Stimulated activated CD8-positive, alpha-beta memory T cell treated with anti-CD3 and anti-CD28 coated beads, Interleukin-4, amount 100 ng/mL, for 24 hours (primary cell): ENCODE measurements around the gene THUMPD3.

Experiments
- DNase-seq: peaks from one replicate; pipeline ENCODE4 v3.0.0-alpha.2; 2020; ENCODE audit warnings: low read depth

Gene THUMPD3, protein sequence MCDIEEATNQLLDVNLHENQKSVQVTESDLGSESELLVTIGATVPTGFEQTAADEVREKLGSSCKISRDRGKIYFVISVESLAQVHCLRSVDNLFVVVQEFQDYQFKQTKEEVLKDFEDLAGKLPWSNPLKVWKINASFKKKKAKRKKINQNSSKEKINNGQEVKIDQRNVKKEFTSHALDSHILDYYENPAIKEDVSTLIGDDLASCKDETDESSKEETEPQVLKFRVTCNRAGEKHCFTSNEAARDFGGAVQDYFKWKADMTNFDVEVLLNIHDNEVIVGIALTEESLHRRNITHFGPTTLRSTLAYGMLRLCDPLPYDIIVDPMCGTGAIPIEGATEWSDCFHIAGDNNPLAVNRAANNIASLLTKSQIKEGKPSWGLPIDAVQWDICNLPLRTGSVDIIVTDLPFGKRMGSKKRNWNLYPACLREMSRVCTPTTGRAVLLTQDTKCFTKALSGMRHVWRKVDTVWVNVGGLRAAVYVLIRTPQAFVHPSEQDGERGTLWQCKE

GRCh38 chr3:9362731-9363530 lies at the start of gene THUMPD3:
TSS of gene THUMPD3 (plus strand) at chr3:9363054. CDS start at chr3:9365069, 2,015 bp downstream.
- DNase-seq = peak; percentile 92

- no peak for DNase-seq
Observed at GRCh38 chr3:9314796-9315195, 48.1 kb upstream of the THUMPD3 start.

- DNase-seq = no peak
Observed at GRCh38 chr3:9316881-9317361, 45.9 kb upstream of the THUMPD3 start.

DNA sequence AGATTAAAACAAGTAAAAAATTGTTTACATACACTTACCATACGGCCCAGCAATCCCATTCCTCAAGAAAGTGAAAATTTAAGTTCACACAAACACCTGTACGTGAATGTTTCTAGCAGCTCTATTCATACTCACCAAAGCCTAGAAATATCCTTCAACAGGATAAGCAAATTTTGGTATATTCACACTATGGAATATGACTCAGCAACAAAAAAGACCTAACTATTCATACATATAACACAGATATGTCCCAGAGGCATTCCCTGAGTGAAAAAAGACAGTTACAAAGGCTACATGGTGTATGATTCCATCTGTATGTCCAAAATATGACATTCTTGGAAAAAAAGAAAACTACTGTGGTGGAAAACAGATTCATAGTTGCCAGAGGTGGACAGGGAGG lies 40.1 kb upstream of the THUMPD3 start:
- no peak for DNase-seq

DNA sequence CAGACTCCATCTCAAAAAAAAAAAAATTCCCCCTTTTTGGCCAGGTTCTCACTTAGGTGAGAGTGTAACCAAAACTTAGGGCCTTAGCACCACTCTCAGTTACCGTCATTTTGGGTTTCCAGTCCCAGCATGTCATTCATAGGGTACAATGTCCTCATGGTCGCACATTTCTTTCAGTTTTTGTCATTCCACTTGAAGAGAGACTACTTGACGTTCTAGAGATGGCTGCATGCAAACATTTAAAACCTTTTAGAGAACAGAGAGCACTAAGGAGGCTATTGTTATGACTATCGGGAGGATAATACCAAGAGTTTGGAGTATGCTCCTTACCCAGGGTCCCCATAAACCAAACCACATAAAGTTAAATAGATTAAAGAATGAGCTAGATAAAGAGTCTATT lies 37.9 kb upstream of the THUMPD3 start:
- no peak for DNase-seq

GRCh38 chr3:9327578-9327977 lies 35.3 kb upstream of the THUMPD3 start:
- no peak for DNase-seq

GRCh38 chr3:9330166-9330703 lies 32.6 kb upstream of the THUMPD3 start:
- DNase-seq = no peak

DNA sequence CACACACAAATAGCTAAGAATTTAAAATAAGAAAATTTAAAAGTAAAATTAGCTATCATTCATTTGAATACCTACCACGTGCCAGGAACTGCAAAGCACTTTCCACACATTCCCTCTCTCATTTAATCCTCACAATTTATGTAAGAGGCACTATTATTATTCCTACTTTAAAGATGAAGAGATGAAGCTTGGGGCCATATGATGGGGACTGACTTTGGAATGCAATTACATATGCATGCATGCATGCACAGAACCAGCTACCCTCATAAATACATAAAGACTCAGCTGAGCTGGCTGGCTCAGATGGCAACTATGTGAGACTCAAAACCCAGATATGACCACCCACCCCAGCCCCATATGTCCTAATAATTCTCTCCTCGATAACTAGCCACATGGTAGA lies 31.7 kb upstream of the THUMPD3 start:
- no peak for DNase-seq

GRCh38 chr3:9332250-9333030 lies 30.4 kb upstream of the THUMPD3 start:
- DNase-seq = no peak

GRCh38 chr3:9339761-9340471 lies 22.9 kb upstream of the THUMPD3 start:
- no peak for DNase-seq

GRCh38 chr3:9340472-9340902 lies 22.4 kb upstream of the THUMPD3 start:
- no peak for DNase-seq

DNA sequence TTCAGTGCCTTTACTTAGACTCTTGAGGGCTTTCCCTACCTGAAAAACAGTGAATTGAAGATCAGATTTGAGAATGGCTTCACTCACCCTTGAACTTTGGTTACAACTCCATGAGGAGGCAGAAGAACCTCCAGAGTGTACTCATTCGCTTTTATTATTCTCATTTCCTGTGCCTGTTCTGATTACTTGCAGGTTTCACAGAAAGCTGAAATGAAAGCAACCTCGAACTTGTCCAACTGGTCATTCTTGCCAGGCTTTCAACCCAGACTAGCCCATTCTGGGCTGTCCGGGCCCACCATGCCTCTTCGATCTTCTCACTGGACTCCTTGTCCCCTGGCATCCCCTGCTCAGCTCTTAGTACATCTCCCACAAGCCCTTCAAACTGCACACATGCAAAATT lies 20.2 kb upstream of the THUMPD3 start:
- DNase-seq = no peak

DNA sequence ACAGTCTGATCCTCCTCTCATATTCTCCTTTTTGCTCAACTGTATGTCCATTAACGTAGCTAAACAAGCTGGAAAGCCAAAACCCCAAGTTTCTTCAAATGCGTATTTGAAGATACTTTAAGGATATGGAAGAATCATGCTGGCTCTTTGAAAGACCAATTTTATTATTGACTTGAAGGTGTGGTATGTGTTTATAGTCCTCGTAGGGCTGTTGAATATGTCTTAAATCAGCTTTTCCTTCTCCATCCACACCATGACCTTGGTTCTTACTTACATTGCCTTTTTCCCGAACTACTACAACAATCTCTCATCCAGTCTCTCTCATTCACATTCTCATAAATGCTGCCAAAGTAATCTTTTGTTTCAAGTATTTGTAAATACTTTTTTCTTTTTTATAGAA lies 19.7 kb upstream of the THUMPD3 start:
- DNase-seq = no peak

- no peak for DNase-seq
Observed at GRCh38 chr3:9345041-9345440, 17.8 kb upstream of the THUMPD3 start.

GRCh38 chr3:9346141-9346540 lies 16.7 kb upstream of the THUMPD3 start:
- no peak for DNase-seq

DNA sequence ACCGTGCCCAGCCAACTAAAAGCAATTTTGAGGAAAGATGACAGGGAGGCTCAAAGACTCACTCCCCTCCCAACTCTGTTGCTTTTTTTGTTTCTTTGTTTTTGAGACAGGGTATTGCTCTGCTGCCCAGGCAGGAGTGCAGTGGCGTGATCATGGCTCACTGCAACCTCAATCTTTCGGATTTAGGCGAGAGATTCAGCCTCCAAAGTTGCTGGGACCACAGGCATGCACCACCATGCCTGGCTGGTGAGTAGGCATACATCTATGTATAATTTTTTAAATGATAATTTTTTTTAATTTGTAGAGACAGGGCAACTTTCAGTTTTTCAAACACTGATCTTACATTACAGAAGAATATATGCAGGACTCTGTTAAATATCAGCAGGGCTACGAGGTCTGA lies 15.8 kb upstream of the THUMPD3 start:
- no peak for DNase-seq

- no peak for DNase-seq
Observed at GRCh38 chr3:9347887-9348286, 15.0 kb upstream of the THUMPD3 start.

- no peak for DNase-seq
Observed at GRCh38 chr3:9349321-9350117, 13.3 kb upstream of the THUMPD3 start.

- DNase-seq = no peak
Observed at GRCh38 chr3:9351709-9352126, 11.1 kb upstream of the THUMPD3 start.
